ENCODE measurements around the gene PARD3.

The PARD3 gene

DNA sequence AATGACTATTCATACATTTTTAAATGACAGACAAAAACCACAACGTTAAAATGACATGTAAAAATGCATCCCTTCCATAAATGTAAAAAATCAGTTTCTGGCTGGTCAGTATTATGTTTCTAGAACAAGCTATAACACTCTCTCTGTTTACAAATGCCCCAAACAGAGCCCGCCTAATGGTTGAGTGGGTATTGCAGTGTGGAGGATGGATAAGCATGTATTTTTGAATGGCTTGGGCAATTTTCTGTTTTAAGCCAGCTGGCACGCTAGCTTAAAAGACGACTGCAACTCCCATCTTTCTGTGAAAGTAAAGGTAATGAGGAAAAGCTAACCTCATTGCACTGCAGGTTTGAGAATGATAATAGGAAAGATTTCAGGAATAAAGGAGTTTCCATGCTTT lies 430.7 kb downstream of the PARD3 start:
- no peak overlapping the region for H3K4me3 ChIP-seq (ENCODE audit: low read depth in 1 of 2, low read length in 2 of 2)
- no peaks in the 10 kb centered on the region for H3K79me2 ChIP-seq (ENCODE audit: insufficient read depth, low read length)
- no peak overlapping the region for H3K27ac ChIP-seq (ENCODE audit: low read length)
- no peak for TF ChIP-seq EZH2 (IDR thresholded peaks at IDR 0.05; ENCODE audit: borderline replicate concordance, low read depth, low read length, severe bottlenecking)
- no peak for TF ChIP-seq CTCF (IDR thresholded peaks at IDR 0.05; ENCODE audit: borderline replicate concordance, extremely low read depth, low read length, poor library complexity, severe bottlenecking)
- H3K4me2 ChIP-seq (ENCODE audit: insufficient read depth, low read length) = no peak overlapping the region
- no peak overlapping the region for H2AFZ ChIP-seq (ENCODE audit: low read depth, low read length)
- H3K36me3 ChIP-seq (ENCODE audit: insufficient read depth, low read length) = peaks cover 29% of the 10 kb centered on the region
- no peaks in the 10 kb centered on the region for H3K27me3 ChIP-seq (ENCODE audit: insufficient read depth, low read length, poor library complexity)
- no peaks in the 10 kb centered on the region for H4K20me1 ChIP-seq (ENCODE audit: insufficient read depth, low read length)
- DNase-seq = no peak
- no peaks in the 10 kb centered on the region for H3K9me3 ChIP-seq (ENCODE audit: insufficient read depth, low read length, severe bottlenecking)
- no peak overlapping the region for H3K9ac ChIP-seq (ENCODE audit: low read depth, low read length)
- no peak for ATAC-seq (ENCODE audit: insufficient read depth, low read depth)
- H3K4me1 ChIP-seq (ENCODE audit: insufficient read depth, low read length) = no peaks in the 10 kb centered on the region

DNA sequence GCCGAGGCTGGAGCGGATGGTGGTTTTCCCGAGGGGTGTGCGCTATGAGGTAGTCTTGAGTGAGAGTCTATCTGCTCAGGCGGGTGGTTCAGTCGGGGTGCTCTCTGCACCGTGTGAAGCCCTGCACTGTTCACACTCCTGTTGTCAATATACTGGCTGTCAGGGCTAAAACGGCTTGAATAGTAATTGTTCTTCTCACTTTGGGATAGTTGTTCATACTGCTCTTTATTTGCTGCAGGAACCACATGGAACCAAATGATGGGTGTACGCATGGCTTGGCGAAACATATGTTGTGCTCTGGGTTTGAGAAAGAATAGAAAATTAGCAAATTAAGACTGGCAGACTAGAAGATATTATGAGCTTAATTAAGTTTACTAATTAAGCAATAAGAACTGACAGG lies 432.5 kb downstream of the PARD3 start:
- no peak overlapping the region for H3K9ac ChIP-seq (ENCODE audit: low read depth, low read length)
- H3K27ac ChIP-seq (ENCODE audit: low read length) = no peak overlapping the region
- H3K4me2 ChIP-seq (ENCODE audit: insufficient read depth, low read length) = no peak overlapping the region
- no peaks in the 10 kb centered on the region for H3K4me1 ChIP-seq (ENCODE audit: insufficient read depth, low read length)
- H3K36me3 ChIP-seq (ENCODE audit: insufficient read depth, low read length) = peaks cover 34% of the 10 kb centered on the region
- DNase-seq (no peak), ATAC-seq (ENCODE audit: insufficient read depth, low read depth) (no peak)
- no peaks in the 10 kb centered on the region for H4K20me1 ChIP-seq (ENCODE audit: insufficient read depth, low read length)
- no peaks in the 10 kb centered on the region for H3K79me2 ChIP-seq (ENCODE audit: insufficient read depth, low read length)
- no peak overlapping the region for H2AFZ ChIP-seq (ENCODE audit: low read depth, low read length)
- no peaks in the 10 kb centered on the region for H3K9me3 ChIP-seq (ENCODE audit: insufficient read depth, low read length, severe bottlenecking)
- no peak overlapping the region for H3K4me3 ChIP-seq (ENCODE audit: low read depth in 1 of 2, low read length in 2 of 2)
- no peaks in the 10 kb centered on the region for H3K27me3 ChIP-seq (ENCODE audit: insufficient read depth, low read length, poor library complexity)
- no peak for TF ChIP-seq EZH2 (IDR thresholded peaks at IDR 0.05; ENCODE audit: borderline replicate concordance, low read depth, low read length, severe bottlenecking)
- TF ChIP-seq CTCF (IDR thresholded peaks at IDR 0.05; ENCODE audit: borderline replicate concordance, extremely low read depth, low read length, poor library complexity, severe bottlenecking) = no peak

GRCh38 chr10:34380856-34381255 lies 434.2 kb downstream of the PARD3 start:
- DNase-seq = no peak
- no peak for ATAC-seq (ENCODE audit: insufficient read depth, low read depth)
- no peak overlapping the region for H2AFZ ChIP-seq (ENCODE audit: low read depth, low read length)
- H3K4me3 ChIP-seq (ENCODE audit: low read depth in 1 of 2, low read length in 2 of 2) = no peak overlapping the region
- peaks cover 40% of the 10 kb centered on the region for H3K36me3 ChIP-seq (ENCODE audit: insufficient read depth, low read length)
- no peak overlapping the region for H3K9ac ChIP-seq (ENCODE audit: low read depth, low read length)
- no peaks in the 10 kb centered on the region for H3K27me3 ChIP-seq (ENCODE audit: insufficient read depth, low read length, poor library complexity)
- H3K4me2 ChIP-seq (ENCODE audit: insufficient read depth, low read length) = no peak overlapping the region
- H4K20me1 ChIP-seq (ENCODE audit: insufficient read depth, low read length) = no peaks in the 10 kb centered on the region
- H3K79me2 ChIP-seq (ENCODE audit: insufficient read depth, low read length) = no peaks in the 10 kb centered on the region
- no peaks in the 10 kb centered on the region for H3K4me1 ChIP-seq (ENCODE audit: insufficient read depth, low read length)
- TF ChIP-seq EZH2 (IDR thresholded peaks at IDR 0.05; ENCODE audit: borderline replicate concordance, low read depth, low read length, severe bottlenecking) (no peak), CTCF (IDR thresholded peaks at IDR 0.05; ENCODE audit: borderline replicate concordance, extremely low read depth, low read length, poor library complexity, severe bottlenecking) (no peak)
- no peak overlapping the region for H3K27ac ChIP-seq (ENCODE audit: low read length)
- no peaks in the 10 kb centered on the region for H3K9me3 ChIP-seq (ENCODE audit: insufficient read depth, low read length, severe bottlenecking)

- no peak overlapping the region for H3K4me3 ChIP-seq (ENCODE audit: low read depth in 1 of 2, low read length in 2 of 2)
Observed at GRCh38 chr10:34378297-34378696, 436.8 kb downstream of the PARD3 start.

More at GRCh38 chr10:34378297-34378696, 436.8 kb downstream of the PARD3 start:
- DNase-seq = no peak
- Histone ChIP-seq H3K4me1 (ENCODE audit: insufficient read depth, low read length) (no peaks in the 10 kb centered on the region), H3K36me3 (ENCODE audit: insufficient read depth, low read length) (peaks cover 40% of the 10 kb centered on the region), H3K27ac (ENCODE audit: low read length) (no peak overlapping the region), H3K9me3 (ENCODE audit: insufficient read depth, low read length, severe bottlenecking) (no peaks in the 10 kb centered on the region), H3K27me3 (ENCODE audit: insufficient read depth, low read length, poor library complexity) (no peaks in the 10 kb centered on the region), H4K20me1 (ENCODE audit: insufficient read depth, low read length) (no peaks in the 10 kb centered on the region), H3K4me2 (ENCODE audit: insufficient read depth, low read length) (no peak overlapping the region), H2AFZ (ENCODE audit: low read depth, low read length) (no peak overlapping the region), H3K9ac (ENCODE audit: low read depth, low read length) (no peak overlapping the region), H3K79me2 (ENCODE audit: insufficient read depth, low read length) (no peaks in the 10 kb centered on the region)
- no peak for TF ChIP-seq CTCF (IDR thresholded peaks at IDR 0.05; ENCODE audit: borderline replicate concordance, extremely low read depth, low read length, poor library complexity, severe bottlenecking)
- TF ChIP-seq EZH2 (IDR thresholded peaks at IDR 0.05; ENCODE audit: borderline replicate concordance, low read depth, low read length, severe bottlenecking) = no peak
- ATAC-seq (ENCODE audit: insufficient read depth, low read depth) = no peak
